HCT116 (cell line): ENCODE data around the gene MYO7A. TPM values are rescaled to one million over a fixed set of nuclear protein-coding genes. Genes with fewer than 3 reads are reported as not detected.

Experiments used
- ATAC-seq: fragments of 200-7000 bp; cut with Tn5 transposase; 2 replicates; pipeline ENCODE4 v1.9.1; 2020; ENCODE audit warnings: mild to moderate bottlenecking, moderate library complexity
- BruUV-seq: library from RNA; stranded (reverse); fragments of 400-500 nt; replicated peaks from 2 replicates; lab custom pipeline; 2021; lab: Mats Ljungman, UMichigan
- CTCF ChIA-PET: fragments of 300-600 bp; sonication (Branson Sonifier 250); formaldehyde crosslinking; loops from one replicate; lab custom pipeline; 2021; ENCODE audit warnings: antibody characterized with exemption; lab: Charles Lee
- POLR2A ChIA-PET: fragments of 300-600, 350-600 bp; sonication (Branson Sonifier 250); formaldehyde crosslinking; loops from one replicate; lab custom pipeline; 2021; ENCODE audit warnings: antibody characterized with exemption; lab: Charles Lee
- RAD21 ChIA-PET, 2 experiments: fragments of 300-600 bp; sonication (Branson Sonifier 250); formaldehyde crosslinking; loops; one replicate each; lab custom pipeline; 2023; ENCODE audit warnings: low total read pairs in 2 of 2; ENCODE audit not compliant: uncharacterized antibody in 2 of 2, unreplicated experiment in 2 of 2, low non-redundant PET in 1 of 2; lab: Charles Lee
- DNase-seq: peaks from one replicate; pipeline ENCODE4 v3.0.0-alpha.2; 2010; ENCODE audit warnings: low read depth, low spot score
- H2AFZ ChIP-seq: fragments of 200-600 bp; shearing (Covaris generic), sonication (generic); 2 replicates; pipeline ENCODE4 v1.6.1; 2017; ENCODE audit warnings: low read depth, mixed run types, mixed read lengths, antibody characterized with exemption, low read length; ENCODE audit not compliant: poor library complexity, severe bottlenecking
- H3K27ac ChIP-seq: 2 replicates; pipeline ENCODE4 v1.5.1; 2012; ENCODE audit warnings: low read depth, low read length
- H3K27me3 ChIP-seq: fragments of 200-600 bp; sonication (generic); 2 replicates; pipeline ENCODE4 v1.6.1; 2016; ENCODE audit warnings: mixed run types, low read length, mixed read lengths; ENCODE audit not compliant: insufficient read depth
- H3K36me3 ChIP-seq, 2 experiments: fragments of 200-500 bp in 1 of 2; fragments of 200-600 bp in 1 of 2; sonication (Bioruptor generic) in 1 of 2; sonication (generic) in 1 of 2; 2 replicates each; pipeline versions ENCODE4 v1.5.1 to v1.6.1; 2014 to 2016; ENCODE audit warnings: low read length in 2 of 2, inconsistent platforms in 1 of 2, mixed read lengths in 1 of 2, mixed run types in 1 of 2; ENCODE audit not compliant: insufficient read depth in 2 of 2, control insufficient read depth in 1 of 2
- H3K4me1 ChIP-seq, 2 experiments: fragments of 200-600 bp in 1 of 2; sonication (generic) in 1 of 2; 2 replicates each; pipeline versions ENCODE4 v1.5.1 to v1.6.1; 2012 to 2017; ENCODE audit warnings: low read length in 2 of 2, inconsistent platforms in 1 of 2, mild to moderate bottlenecking in 1 of 2, mixed read lengths in 1 of 2, mixed run types in 1 of 2, moderate library complexity in 1 of 2; ENCODE audit not compliant: insufficient read depth in 2 of 2, control insufficient read depth in 1 of 2
- H3K4me2 ChIP-seq: fragments of 200-600 bp; sonication (generic); 2 replicates; pipeline ENCODE4 v1.6.1; 2017; ENCODE audit warnings: mixed run types, low read length, mixed read lengths
- H3K4me3 ChIP-seq, 2 experiments: fragments of 200-600 bp in 1 of 2; sonication (generic) in 1 of 2; replicated peaks in 1 of 2; 2 replicates each; pipeline ENCODE4 v1.5.1; 2011 to 2016; ENCODE audit warnings: low read length in 2 of 2, control low read depth in 1 of 2, low read depth in 1 of 2, mild to moderate bottlenecking in 1 of 2, mixed read lengths in 1 of 2, mixed run types in 1 of 2
- H3K79me2 ChIP-seq: fragments of 200-600 bp; sonication (generic); 2 replicates; pipeline ENCODE4 v1.6.1; 2017; ENCODE audit warnings: mild to moderate bottlenecking, mixed run types, low read length, moderate library complexity, mixed read lengths; ENCODE audit not compliant: insufficient read depth
- H3K9ac ChIP-seq: fragments of 200-600 bp; sonication (generic); 2 replicates; pipeline ENCODE4 v1.6.1; 2016; ENCODE audit warnings: low read length, mixed read lengths
- H3K9me2 ChIP-seq: fragments of 200-600 bp; sonication (generic), shearing (Covaris generic); 2 replicates; pipeline ENCODE4 v1.6.1; 2017; ENCODE audit warnings: mixed run types, mild to moderate bottlenecking, moderate library complexity; ENCODE audit not compliant: insufficient read depth
- H3K9me3 ChIP-seq, 2 experiments: fragments of 200-500 bp in 1 of 2; fragments of 200-600 bp in 1 of 2; sonication (Bioruptor generic) in 1 of 2; sonication (generic) in 1 of 2; 2 replicates each; pipeline ENCODE4 v1.6.1; 2014 to 2017; ENCODE audit warnings: low read length in 2 of 2, mixed read lengths in 2 of 2, inconsistent platforms in 1 of 2, low read depth in 1 of 2, mild to moderate bottlenecking in 1 of 2, mixed run types in 1 of 2, moderate library complexity in 1 of 2; ENCODE audit not compliant: control insufficient read depth in 1 of 2, insufficient read depth in 1 of 2
- H4K20me1 ChIP-seq: fragments of 200-600 bp; sonication (generic), shearing (Covaris generic); 2 replicates; pipeline ENCODE4 v1.6.1; 2017; ENCODE audit warnings: mixed run types, mild to moderate bottlenecking, moderate library complexity; ENCODE audit not compliant: insufficient read depth
- ATF3 ChIP-seq: IDR thresholded peaks from 2 replicates; pipeline ENCODE4 v1.6.1; 2012
- CTCF ChIP-seq, 3 experiments: fragments of 200-600 bp in 1 of 3; sonication (generic) in 1 of 3; IDR thresholded peaks in 2 of 3; conservative IDR thresholded peaks in 1 of 3; 2 replicates each; pipeline ENCODE4 v1.5.1; 2012 to 2017; ENCODE audit warnings: low read depth in 2 of 3, low read length in 2 of 3, antibody characterized with exemption in 1 of 3, borderline replicate concordance in 1 of 3, control low read depth in 1 of 3, mild to moderate bottlenecking in 1 of 3, mixed read lengths in 1 of 3, mixed run types in 1 of 3, moderate library complexity in 1 of 3; ENCODE audit not compliant: insufficient read depth in 1 of 3
- MAX ChIP-seq: IDR thresholded peaks from 2 replicates; pipeline ENCODE4 v1.6.1; 2012
- REST ChIP-seq: IDR thresholded peaks from 2 replicates; pipeline ENCODE4 v1.6.1; 2012; ENCODE audit warnings: low read depth
- SRF ChIP-seq: IDR thresholded peaks from 2 replicates; pipeline ENCODE4 v1.6.1; 2012; ENCODE audit warnings: low read depth
- YY1 ChIP-seq: IDR thresholded peaks from 2 replicates; pipeline ENCODE4 v1.6.1; 2011; ENCODE audit warnings: low read length, low read depth, moderate library complexity, mild to moderate bottlenecking; ENCODE audit not compliant: insufficient replicate concordance; ENCODE audit errors: extremely low read depth
- ZBTB33 ChIP-seq: IDR thresholded peaks from 2 replicates; pipeline ENCODE4 v1.6.1; 2011; ENCODE audit warnings: mild to moderate bottlenecking, low read length, moderate library complexity; ENCODE audit not compliant: insufficient replicate concordance; ENCODE audit errors: extremely low read depth
- intact Hi-C: fragments of 100-400 bp; cut with micrococcal nuclease; formaldehyde crosslinking; loops from 2 replicates; pipeline ENCODE4 v1.10.0; 2022
- total RNA-seq: library from RNA; stranded (reverse); gene quantifications from one replicate; pipeline ENCODE4 v1.2.1, GENCODE V29; 2021; ENCODE audit not compliant: unreplicated experiment

The MYO7A gene
- total RNA-seq, 1 experiment from 2014 or later: 1.8 TPM

GRCh38 chr11:77203901-77204753 is 76.1 kb downstream of the MYO7A start:
- DNase-seq (no peak), ATAC-seq (no peak)
- Histone ChIP-seq H3K79me2 (no peaks in the 10 kb centered on the region), H3K4me1 (no peaks in the 10 kb centered on the region), H3K9me3 (no peaks in the 10 kb centered on the region), H3K4me3 (no peak overlapping the region), H4K20me1 (no peaks in the 10 kb centered on the region), H3K36me3 (no peaks in the 10 kb centered on the region), H3K9ac (no peak overlapping the region), H2AFZ (no peak overlapping the region), H3K4me2 (no peak overlapping the region), H3K9me2 (no peaks in the 10 kb centered on the region), H3K27ac (no peak overlapping the region), H3K27me3 (no peaks in the 10 kb centered on the region)
- no peak for TF ChIP-seq MAX
- TF ChIP-seq CTCF (IDR thresholded peaks at IDR 0.05 in 2 of 3, conservative IDR thresholded peaks at IDR 0.05 in 1 of 3; ENCODE audit: borderline replicate concordance in 1 of 3, insufficient read depth in 1 of 3, low read depth in 2 of 3, low read length in 2 of 3): no peak
- TF ChIP-seq SRF: no peak
- no TSS peak for BruUV-seq
- ChIA-PET CTCF (no interaction called here), POLR2A (no interaction called here), RAD21 (no interaction called here)
- intact Hi-C loops: no loop called here

GRCh38 chr11:77204754-77205466 is 76.9 kb downstream of the MYO7A start:
- Histone ChIP-seq H3K4me3 (no peak overlapping the region), H3K9me3 (no peaks in the 10 kb centered on the region), H4K20me1 (no peaks in the 10 kb centered on the region), H3K9ac (no peak overlapping the region), H3K79me2 (no peaks in the 10 kb centered on the region), H3K9me2 (no peaks in the 10 kb centered on the region), H3K4me2 (no peak overlapping the region), H3K27ac (no peak overlapping the region), H2AFZ (no peak overlapping the region), H3K36me3 (no peaks in the 10 kb centered on the region), H3K27me3 (no peaks in the 10 kb centered on the region), H3K4me1 (no peaks in the 10 kb centered on the region)
- ChIA-PET CTCF (interaction anchor here (1.3 kb wide), 1 partner anchor 9 kb away, joined by 4 read pairs; no protein-coding TSS in a partner anchor), POLR2A (no interaction called here), RAD21 (no interaction called here)
- DNase-seq (no peak), ATAC-seq (no peak)
- BruUV-seq: no TSS peak
- intact Hi-C loops: no loop called here
- TF ChIP-seq YY1: no peak
- TF ChIP-seq ZBTB33: no peak
- TF ChIP-seq REST: no peak
- no peak for TF ChIP-seq ATF3
